HepG2 (cell line): ENCODE measurements around the gene RPL35. TPM values are rescaled to one million over a fixed set of nuclear protein-coding genes. Genes with fewer than 3 reads are reported as not detected.

Experiments used
- ATAC-seq: fragments of 200-7000 bp; cut with Tn5 transposase; 3 replicates; pipeline ENCODE4 v1.9.1; 2020; ENCODE audit warnings: mild to moderate bottlenecking, moderate library complexity
- BruUV-seq: library from RNA; stranded (reverse); fragments of 400-500 nt; replicated peaks from 2 replicates; lab custom pipeline; 2021; lab: Mats Ljungman, UMichigan
- CTCF ChIA-PET: fragments of 300-600 bp; formaldehyde crosslinking; extraction: SDS; loops from one replicate; lab custom pipeline; 2021; ENCODE audit warnings: low total read pairs, inconsistent platforms, low intra/inter-chr PET ratio; lab: Yijun Ruan, JAX
- POLR2A ChIA-PET: fragments of 350-600 bp; sonication (Branson Sonifier 250); formaldehyde crosslinking; loops from one replicate; lab custom pipeline; 2020; ENCODE audit warnings: antibody characterized with exemption, inconsistent platforms; lab: Yijun Ruan, JAX
- DNase-seq: peaks from one replicate; pipeline ENCODE4 v3.0.0-alpha.2; 2015; ENCODE audit warnings: low spot score
- FAIRE-seq: peaks from 3 replicates; lab custom pipeline; 2011; peaks lifted over from hg19 to GRCh38; lab: Jason Lieb, UNC
- H2AFZ ChIP-seq: one replicate; pipeline ENCODE4 v1.6.1; 2011; ENCODE audit warnings: low read length, inconsistent platforms
- H3K27ac ChIP-seq: fragments of 300-600 bp; 3 replicates; pipeline ENCODE4 v1.8.0; 2011; ENCODE audit warnings: mixed run types, mild to moderate bottlenecking, mixed read lengths, low read length, inconsistent platforms; ENCODE audit not compliant: insufficient read depth; ENCODE audit errors: extremely low read length
- H3K27me3 ChIP-seq, 2 experiments: fragments of 200-600 bp in 1 of 2; 2 replicates in 1 of 2; 3 replicates in 1 of 2; pipeline versions ENCODE4 v1.6.0 to v1.8.0; 2011; ENCODE audit warnings: low read length in 2 of 2, mild to moderate bottlenecking in 2 of 2, moderate library complexity in 2 of 2, inconsistent platforms in 1 of 2; ENCODE audit not compliant: insufficient read depth in 2 of 2, control insufficient read depth in 1 of 2
- H3K36me3 ChIP-seq, 2 experiments: fragments of 200-600 bp in 1 of 2; replicated peaks in 1 of 2; 2 replicates in 1 of 2; 3 replicates in 1 of 2; pipeline versions ENCODE4 v1.5.1 to v1.8.0; 2011; ENCODE audit warnings: low read length in 2 of 2, inconsistent platforms in 1 of 2; ENCODE audit not compliant: insufficient read depth in 2 of 2, control insufficient read depth in 1 of 2
- H3K4me1 ChIP-seq: 2 replicates; pipeline ENCODE4 v1.5.1; 2012; ENCODE audit warnings: low read length, inconsistent platforms; ENCODE audit not compliant: insufficient read depth
- H3K4me2 ChIP-seq: 2 replicates; pipeline ENCODE4 v1.6.0; 2011; ENCODE audit warnings: low read depth, low read length, inconsistent platforms
- H3K4me3 ChIP-seq, 3 experiments: fragments of 200-600 bp in 1 of 3; sonication (generic), shearing (Covaris generic) in 1 of 3; replicated peaks in 1 of 3; 2 replicates each; pipeline ENCODE4 v1.5.1; 2011 to 2016; ENCODE audit warnings: low read length in 3 of 3, inconsistent platforms in 2 of 3, low read depth in 2 of 3, mild to moderate bottlenecking in 2 of 3, control low read depth in 1 of 3, mixed read lengths in 1 of 3; ENCODE audit not compliant: insufficient read depth in 1 of 3
- H3K79me2 ChIP-seq: one replicate; pipeline ENCODE4 v1.6.1; 2011; ENCODE audit warnings: low read length, inconsistent platforms; ENCODE audit not compliant: insufficient read depth
- H3K9ac ChIP-seq: 2 replicates; pipeline ENCODE4 v1.6.0; 2011; ENCODE audit warnings: mild to moderate bottlenecking, low read depth, low read length, inconsistent platforms; ENCODE audit not compliant: insufficient read depth
- H3K9me3 ChIP-seq: 2 replicates; pipeline ENCODE4 v1.5.1; 2012; ENCODE audit warnings: mild to moderate bottlenecking, low read length
- H4K20me1 ChIP-seq: 2 replicates; pipeline ENCODE4 v1.6.0; 2011; ENCODE audit warnings: inconsistent platforms, mild to moderate bottlenecking, low read length, moderate library complexity; ENCODE audit not compliant: insufficient read depth
- CEBPB ChIP-seq: IDR thresholded peaks from 2 replicates; pipeline ENCODE4 v1.6.1; 2011; ENCODE audit warnings: low read depth, low read length, improper control_type of control experiment, borderline replicate concordance
- RELA ChIP-seq: sonication (generic); formaldehyde crosslinking; IDR thresholded peaks from 2 replicates; pipeline ENCODE4 v1.4.0; 2020; ENCODE audit warnings: missing genetic modification reagents
- ZNF136 ChIP-seq: sonication (generic); formaldehyde crosslinking; IDR thresholded peaks from 2 replicates; pipeline ENCODE4 v1.8.1; 2022; ENCODE audit warnings: low read depth, mild to moderate bottlenecking, moderate library complexity, missing genetic modification reagents
- ZNF263 ChIP-seq: sonication (generic); formaldehyde crosslinking; IDR thresholded peaks from 2 replicates; pipeline ENCODE4 v1.4.0; 2020; ENCODE audit warnings: missing genetic modification reagents
- ZNF34 ChIP-seq: sonication (generic); formaldehyde crosslinking; IDR thresholded peaks from 2 replicates; pipeline ENCODE4 v1.4.0; 2020; ENCODE audit warnings: mild to moderate bottlenecking, missing genetic modification reagents, borderline replicate concordance
- ZNF841 ChIP-seq: sonication (generic); formaldehyde crosslinking; IDR thresholded peaks from 2 replicates; pipeline ENCODE4 v1.8.1; 2023; ENCODE audit warnings: missing genetic modification reagents, borderline replicate concordance
- WGBS: methylation state at CpG from one replicate; pipeline ENCODE4 v1.1.6; 2017; ENCODE audit warnings: low lambda C conversion rate; 5-methylcytosine and 5-hydroxymethylcytosine counted together
- in situ Hi-C: cut with HindIII; loops from 2 replicates; pipeline ENCODE4 v1.10.0; 2017; ENCODE audit warnings: low pct_unique_long_range_greater_than_20kb; ENCODE audit not compliant: extremely low pct_ligation_motif_present
- intact Hi-C: fragments of 100-400 bp; cut with micrococcal nuclease; formaldehyde crosslinking; loops from one replicate; pipeline ENCODE4 v1.10.0; 2022; ENCODE audit not compliant: unreplicated experiment
- polyA plus RNA-seq, 8 experiments: library from polyadenylated mRNA; depleted of rRNA in 3 of 8; stranded (reverse) in 7 of 8; unstranded in 1 of 8; fragments of >200 nt; fragmentation: Illumina TruSeq in 4 of 8; extraction: Trizol in 4 of 8; gene quantifications; 2 replicates each; pipeline versions ENCODE4 v1.2.1 to v1.2.3, GENCODE V29; 2011 to 2016; ENCODE audit warnings: low read depth in 4 of 8, missing spikeins in 1 of 8, mixed read lengths in 1 of 8; ENCODE audit not compliant: insufficient read depth in 1 of 8
- total RNA-seq, 5 experiments: library from RNA; depleted of rRNA; stranded (reverse); fragments of >200 nt; fragmentation: Illumina TruSeq; extraction: Trizol; gene quantifications; 2 replicates each; pipeline ENCODE4 v1.2.3, GENCODE V29; 2016; ENCODE audit warnings: low read depth in 1 of 5
- TF ChIP-seq, protein P1 (sequence below): sonication (generic); formaldehyde crosslinking; IDR thresholded peaks from 2 replicates; pipeline ENCODE4 v1.4.0; 2020; ENCODE audit warnings: mild to moderate bottlenecking, low read depth, missing genetic modification reagents

RPL35 gene
- total and polyA plus RNA-seq, 2 of the 13 experiments (the other 11 are each of a cell fraction or from before 2014, with no cell fraction given) = 2,153 to 2,935 TPM

DNA sequence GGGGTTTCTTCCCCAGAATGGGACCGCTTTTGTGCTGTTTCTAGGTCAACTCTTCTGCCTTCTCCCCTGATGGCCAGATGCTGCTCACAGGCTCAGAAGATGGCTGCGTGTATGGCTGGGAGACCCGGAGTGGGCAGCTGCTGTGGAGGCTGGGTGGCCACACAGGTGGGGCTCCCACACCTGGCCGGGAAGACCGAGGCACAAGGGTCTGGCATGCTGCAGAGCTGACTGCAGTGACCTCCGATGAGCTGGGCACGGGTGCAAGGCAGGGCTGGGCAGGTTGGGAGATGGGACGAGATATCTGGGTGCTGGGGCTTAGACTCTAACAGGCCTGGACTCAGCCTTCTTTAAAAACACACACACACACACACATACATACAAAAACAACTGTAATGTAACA lies 7.6 kb downstream of the RPL35 start:
- Histone ChIP-seq H3K4me1 (peaks cover 38% of the 10 kb centered on the region), H3K4me2 (no peak overlapping the region), H3K9me3 (no peaks in the 10 kb centered on the region), H3K27me3 (no peaks in the 10 kb centered on the region; a peak in 1 of 5 replicates), H3K27ac (no peak overlapping the region), H2AFZ (no peak overlapping the region), H3K4me3 (no peak overlapping the region), H4K20me1 (peaks cover 19% of the 10 kb centered on the region), H3K79me2 (peaks cover 4% of the 10 kb centered on the region), H3K9ac (no peak overlapping the region), H3K36me3 (peaks cover 8 to 23% of the 10 kb centered on the region in 2 experiments)
- DNase-seq (no peak), FAIRE-seq (no peak), ATAC-seq (no peak)
- 87% methylated on average over 3 of the region's 8 CpGs for WGBS
- POLR2A ChIA-PET = interaction anchor here (1.5 to 4.2 kb wide), 5 partner anchors 7 to 83 kb away, joined by 3 to 39 read pairs (median 14); partner anchors contain the start of genes ARPC5L, NR6A1 and RPL35
- CTCF ChIA-PET = interaction anchor here (3.1 to 3.4 kb wide), 2 partner anchors 59 to 81 kb away, joined by 36 to 167 read pairs; partner anchors contain the start of gene NR6A1
- TF ChIP-seq, protein P1, sequence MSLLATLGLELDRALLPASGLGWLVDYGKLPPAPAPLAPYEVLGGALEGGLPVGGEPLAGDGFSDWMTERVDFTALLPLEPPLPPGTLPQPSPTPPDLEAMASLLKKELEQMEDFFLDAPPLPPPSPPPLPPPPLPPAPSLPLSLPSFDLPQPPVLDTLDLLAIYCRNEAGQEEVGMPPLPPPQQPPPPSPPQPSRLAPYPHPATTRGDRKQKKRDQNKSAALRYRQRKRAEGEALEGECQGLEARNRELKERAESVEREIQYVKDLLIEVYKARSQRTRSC (CRISPR knock-in tag) = no peak
- no peak for TF ChIP-seq ZNF841 (CRISPR knock-in tag)
- TF ChIP-seq RELA = no peak
- TF ChIP-seq ZNF136 = no peak
- in situ Hi-C loops (loop anchor here (5.0 kb wide), 1 partner anchor 82 kb away; the partner anchor contains the start of gene NR6A1), intact Hi-C loops (no loop called here)
- BruUV-seq = no TSS peak

DNA sequence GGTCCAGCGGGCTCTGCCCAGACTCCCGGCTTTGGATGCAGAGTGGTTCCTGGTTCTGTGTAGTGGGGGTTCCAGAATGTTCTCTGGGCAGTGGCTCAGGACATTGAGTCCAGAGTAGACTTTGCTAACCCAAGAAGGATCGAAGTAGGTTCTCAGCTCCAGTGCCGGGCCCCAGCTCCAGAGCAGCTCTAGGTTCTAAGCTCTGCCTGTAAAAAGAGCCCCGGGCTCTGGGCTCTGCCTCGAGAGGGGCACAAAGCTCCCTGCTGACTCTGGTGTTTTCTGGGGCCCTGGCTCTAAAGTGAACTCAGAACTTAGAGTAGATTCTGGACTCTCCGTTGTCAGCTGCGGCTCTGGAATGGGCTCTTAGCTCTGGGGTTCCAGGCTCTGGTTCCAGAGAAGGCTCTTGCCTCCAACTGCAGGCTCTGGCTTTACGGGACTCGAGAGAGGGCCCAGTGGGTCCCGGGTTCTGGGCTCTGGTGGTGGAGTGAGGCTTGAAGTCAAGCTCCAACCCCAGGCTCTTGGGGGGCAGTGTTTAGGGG lies 8.1 kb downstream of the RPL35 start:
- H3K27ac ChIP-seq = no peak overlapping the region
- in situ Hi-C loops = loop anchor here (5.0 kb wide), 1 partner anchor 81 kb away; the partner anchor contains the start of gene NR6A1

More for the DNA sequence above, 8.1 kb downstream of the RPL35 start:
- H3K36me3 ChIP-seq = peaks cover 5 to 18% of the 10 kb centered on the region in 2 experiments
- peak overlapping the region; percentile 86 for H3K4me2 ChIP-seq
- intact Hi-C loops = loop anchor here (2.0 kb wide), 1 partner anchor 59 kb away; no protein-coding TSS in a partner anchor
- no peaks in the 10 kb centered on the region for H3K9me3 ChIP-seq
- no CpG with 5 or more reads among the region's 11 CpGs for WGBS
- ATAC-seq = peak; percentile 0; the same call in 2 of the 3 replicates
- ChIA-PET POLR2A (interaction anchor here (1.0 to 4.2 kb wide), 7 partner anchors 8 to 83 kb away, joined by 3 to 39 read pairs (median 6); partner anchors contain the start of genes ARPC5L, NR6A1, OLFML2A and RPL35), CTCF (interaction anchor here (1.8 to 3.4 kb wide), 4 partner anchors 13 to 80 kb away, joined by 16 to 167 read pairs (median 27); partner anchors contain the start of genes NR6A1 and OLFML2A)
- BruUV-seq = no TSS peak
- no peaks in the 10 kb centered on the region for H3K79me2 ChIP-seq
- no peak for DNase-seq
- no peak for TF ChIP-seq ZNF34
- TF ChIP-seq CEBPB = no peak
- TF ChIP-seq ZNF263 = no peak
- H3K4me3 ChIP-seq = peak overlapping the region; percentile 24 to 69 (median 54); a peak in 5 of 6 replicates
- 0 out of 2 replicates have a peak overlapping the region, but pooled peaks have one; percentile 28 for H3K9ac ChIP-seq
- H2AFZ ChIP-seq = no peak overlapping the region
- FAIRE-seq = no peak
- H3K4me1 ChIP-seq = peaks cover 35% of the 10 kb centered on the region
- peaks cover 15% of the 10 kb centered on the region; the same call in 1 of the 2 replicates for H4K20me1 ChIP-seq
- no peaks in the 10 kb centered on the region; a peak in 2 of 5 replicates for H3K27me3 ChIP-seq
